HFFc6 (cell line): Measurements from ENCODE around the gene DCBLD1. TPM values are rescaled to one million over a fixed set of nuclear protein-coding genes. Genes with fewer than 3 reads are reported as not detected.

Experiments used
- DNase-seq: peaks from one replicate; pipeline ENCODE4 v3.0.0-alpha.2; 2018
- H3K27ac Mint-ChIP-seq: 2 replicates; pipeline ENCODE4 v1.8.0; 2020; ENCODE audit warnings: mild to moderate bottlenecking, mixed read lengths
- H3K27me3 Mint-ChIP-seq: 2 replicates; pipeline ENCODE4 v1.8.0; 2021; ENCODE audit warnings: mild to moderate bottlenecking, moderate library complexity, mixed read lengths; ENCODE audit not compliant: insufficient read depth
- H3K36me3 Mint-ChIP-seq: 2 replicates; pipeline ENCODE4 v1.8.0; 2021; ENCODE audit warnings: low read depth, mixed read lengths
- H3K4me1 Mint-ChIP-seq: 2 replicates; pipeline ENCODE4 v1.8.0; 2020; ENCODE audit warnings: low read depth, mixed read lengths
- H3K4me3 Mint-ChIP-seq: 2 replicates; pipeline ENCODE4 v1.8.0; 2020; ENCODE audit warnings: mild to moderate bottlenecking, moderate library complexity, mixed read lengths
- H3K9me3 Mint-ChIP-seq: 2 replicates; pipeline ENCODE4 v1.8.0; 2020; ENCODE audit warnings: mild to moderate bottlenecking, mixed read lengths
- total RNA-seq, 6 experiments: library from RNA; stranded (reverse); fragmentation: NEBNext Ultra II Directional; extraction: Animal tissue kit (Norgen Biotek cat#: 25700); gene quantifications; 2 replicates in 1 of 6; 3 replicates in 5 of 6; pipeline ENCODE4 v1.2.3, GENCODE V29; 2021
- TF ChIP-seq, protein P1 (sequence below): fragments of 200-600 bp; sonication (generic); IDR thresholded peaks from 2 replicates; pipeline ENCODE4 v1.5.0; 2021; ENCODE audit warnings: antibody characterized with exemption, mild to moderate bottlenecking

Gene DCBLD1
- total RNA-seq, 6 experiments from 2014 or later = 29.3 to 41.6 (median 31.9) TPM

- no peak for DNase-seq
- Mint-ChIP-seq H3K4me1 (peaks cover 9% of the 10 kb centered on the region), H3K9me3 (no peaks in the 10 kb centered on the region), H3K36me3 (no peaks in the 10 kb centered on the region), H3K4me3 (no peak overlapping the region), H3K27ac (no peak overlapping the region), H3K27me3 (no peaks in the 10 kb centered on the region)
- TF ChIP-seq, protein P1, sequence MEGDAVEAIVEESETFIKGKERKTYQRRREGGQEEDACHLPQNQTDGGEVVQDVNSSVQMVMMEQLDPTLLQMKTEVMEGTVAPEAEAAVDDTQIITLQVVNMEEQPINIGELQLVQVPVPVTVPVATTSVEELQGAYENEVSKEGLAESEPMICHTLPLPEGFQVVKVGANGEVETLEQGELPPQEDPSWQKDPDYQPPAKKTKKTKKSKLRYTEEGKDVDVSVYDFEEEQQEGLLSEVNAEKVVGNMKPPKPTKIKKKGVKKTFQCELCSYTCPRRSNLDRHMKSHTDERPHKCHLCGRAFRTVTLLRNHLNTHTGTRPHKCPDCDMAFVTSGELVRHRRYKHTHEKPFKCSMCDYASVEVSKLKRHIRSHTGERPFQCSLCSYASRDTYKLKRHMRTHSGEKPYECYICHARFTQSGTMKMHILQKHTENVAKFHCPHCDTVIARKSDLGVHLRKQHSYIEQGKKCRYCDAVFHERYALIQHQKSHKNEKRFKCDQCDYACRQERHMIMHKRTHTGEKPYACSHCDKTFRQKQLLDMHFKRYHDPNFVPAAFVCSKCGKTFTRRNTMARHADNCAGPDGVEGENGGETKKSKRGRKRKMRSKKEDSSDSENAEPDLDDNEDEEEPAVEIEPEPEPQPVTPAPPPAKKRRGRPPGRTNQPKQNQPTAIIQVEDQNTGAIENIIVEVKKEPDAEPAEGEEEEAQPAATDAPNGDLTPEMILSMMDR = no peak
These were observed 26.2 kb upstream of the DCBLD1 start for GRCh38 chr6:117456250-117456649.

DNA sequence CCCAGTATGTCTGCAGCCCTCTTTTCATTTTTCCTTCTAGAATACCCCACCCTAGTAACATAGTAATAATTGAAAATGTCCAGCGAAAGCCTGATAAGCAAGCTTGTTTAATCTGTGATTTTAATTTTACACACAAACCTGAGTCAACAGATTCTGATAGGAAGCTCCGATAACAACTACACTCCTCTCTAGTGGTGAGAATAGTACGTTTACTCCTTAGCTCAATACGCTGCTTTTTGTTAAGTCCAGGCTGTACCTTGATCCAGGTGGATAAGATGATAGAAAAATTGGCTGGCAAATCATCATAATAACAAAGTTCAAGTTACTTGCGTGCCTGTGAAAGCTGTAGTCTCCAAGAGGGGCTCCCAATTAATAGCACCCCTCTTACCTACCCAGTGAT is 25.5 kb upstream of the DCBLD1 start:
- Mint-ChIP-seq H3K27ac (no peak overlapping the region), H3K4me1 (peaks cover 6% of the 10 kb centered on the region), H3K36me3 (no peaks in the 10 kb centered on the region), H3K4me3 (no peak overlapping the region), H3K9me3 (no peaks in the 10 kb centered on the region), H3K27me3 (no peaks in the 10 kb centered on the region)
- TF ChIP-seq, protein P1 = no peak
- no peak for DNase-seq

DNA sequence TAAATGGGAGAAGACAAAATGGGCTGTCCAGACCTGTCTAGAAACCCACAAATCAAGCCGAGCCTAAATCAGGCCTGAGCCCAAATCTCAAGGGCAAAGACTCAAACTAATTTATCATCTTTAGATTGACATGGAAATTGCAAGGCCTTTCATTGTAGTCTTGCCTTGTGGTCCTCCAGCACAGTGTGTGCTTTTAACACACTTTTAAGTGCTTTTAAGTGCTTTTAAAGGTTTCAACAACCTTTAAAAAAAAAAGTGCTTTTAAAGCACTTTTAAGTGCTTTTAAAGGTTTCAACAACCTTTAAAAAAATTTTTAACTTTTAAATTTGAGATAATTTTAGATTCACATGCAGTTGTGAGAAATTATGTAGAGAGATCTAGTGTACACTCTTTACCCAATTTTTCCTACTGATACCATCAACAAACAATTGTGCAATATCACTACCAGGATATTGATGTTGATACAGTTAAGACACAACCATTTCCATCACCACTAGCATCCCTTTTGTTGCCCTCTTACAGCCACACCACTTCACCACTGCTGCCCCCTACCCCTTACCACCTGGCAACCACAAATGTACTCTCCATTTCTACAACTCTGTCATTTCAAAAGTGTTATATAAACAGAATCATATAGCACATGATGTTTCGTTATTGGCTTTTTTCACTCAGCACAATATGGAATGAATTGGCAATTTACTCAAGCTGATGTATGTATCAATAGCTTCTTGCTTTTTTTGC is 23.1 kb upstream of the DCBLD1 start:
- Mint-ChIP-seq H3K4me3 (no peak overlapping the region), H3K36me3 (no peaks in the 10 kb centered on the region; the same call in 1 of the 2 replicates), H3K9me3 (no peaks in the 10 kb centered on the region), H3K4me1 (peaks cover 28% of the 10 kb centered on the region), H3K27ac (no peak overlapping the region), H3K27me3 (no peaks in the 10 kb centered on the region)
- TF ChIP-seq, protein P1 = no peak
- no peak for DNase-seq

DNA sequence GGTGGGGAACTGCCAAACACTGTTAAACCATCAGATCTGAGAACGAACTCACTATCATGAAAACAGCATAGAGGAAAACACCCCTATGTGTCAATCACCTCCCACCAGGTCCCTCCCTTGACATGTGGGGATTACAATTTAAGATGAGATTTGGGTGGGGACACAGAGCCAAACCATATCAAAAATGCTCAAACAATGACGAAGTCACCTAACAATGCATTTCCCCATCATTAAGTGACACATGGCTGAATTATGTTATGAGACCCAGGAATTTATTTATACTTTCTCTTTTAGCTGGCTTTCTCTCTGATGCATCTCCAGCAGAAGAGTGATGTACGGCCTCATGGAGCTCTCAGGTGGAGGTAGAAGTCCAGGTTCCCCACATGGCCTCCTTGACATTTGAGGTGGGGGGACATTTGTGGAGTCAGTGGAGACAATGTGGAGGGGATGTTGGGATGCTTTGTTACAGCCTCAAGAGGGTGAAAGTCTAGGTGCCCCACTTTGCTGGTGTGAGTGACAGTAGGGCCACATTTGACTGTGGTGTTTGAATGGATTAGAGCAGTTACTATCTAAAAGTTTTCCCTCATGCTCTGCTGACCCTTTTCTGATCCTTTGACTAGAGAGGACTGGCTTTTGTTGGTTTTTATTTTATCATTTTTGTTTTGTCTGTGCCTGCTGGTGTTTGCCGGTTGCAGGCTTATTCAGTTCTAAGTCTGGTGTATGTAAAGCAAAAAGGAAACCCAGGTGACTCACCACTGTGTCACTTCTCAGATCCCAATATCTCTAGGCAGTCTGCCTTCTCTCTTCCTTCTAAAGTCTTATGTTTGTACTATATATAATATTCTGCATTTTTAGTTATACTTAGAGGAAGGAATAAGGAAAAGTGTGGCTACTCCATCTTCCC is 18.5 kb upstream of the DCBLD1 start:
- Mint-ChIP-seq H3K9me3 (no peaks in the 10 kb centered on the region), H3K27ac (peak overlapping the region; percentile 96), H3K36me3 (no peaks in the 10 kb centered on the region; the same call in 1 of the 2 replicates), H3K27me3 (no peaks in the 10 kb centered on the region; the same call in 1 of the 2 replicates), H3K4me1 (peaks cover 51% of the 10 kb centered on the region), H3K4me3 (peak overlapping the region; percentile 91)
- TF ChIP-seq, protein P1 = no peak
- peak; percentile 74 for DNase-seq

- Mint-ChIP-seq H3K27ac (peak overlapping the region; percentile 96), H3K9me3 (no peaks in the 10 kb centered on the region), H3K27me3 (no peaks in the 10 kb centered on the region; the same call in 1 of the 2 replicates), H3K36me3 (no peaks in the 10 kb centered on the region; the same call in 1 of the 2 replicates), H3K4me3 (peak overlapping the region; percentile 91; the same call in 1 of the 2 replicates), H3K4me1 (peaks cover 51% of the 10 kb centered on the region)
- DNase-seq = no peak
- TF ChIP-seq, protein P1 = no peak
These were observed 17.8 kb upstream of the DCBLD1 start for GRCh38 chr6:117464700-117465099.
